Colonic mucosa (tissue), 4 donors: Measurements from ENCODE around the gene CST3. TPM values are rescaled to one million over a fixed set of nuclear protein-coding genes. Genes with fewer than 3 reads are reported as not detected.
"Not testable (repeated sequence)": the region's sequence is repeated elsewhere in the genome, so short reads cannot be mapped to it uniquely, and the experiment has no call there.

ENCODE experiments used
- DNase-seq: peaks from one replicate; pipeline ENCODE4 v3.0.0-alpha.2; 2020
- H3K27ac ChIP-seq: fragments of 200-600 bp; one replicate; pipeline ENCODE4 v1.8.0; 2021
- H3K27me3 ChIP-seq: fragments of 200-600 bp; one replicate; pipeline ENCODE4 v1.8.0; 2021
- H3K36me3 ChIP-seq: fragments of 200-600 bp; one replicate; pipeline ENCODE4 v1.8.0; 2021
- H3K4me1 ChIP-seq: fragments of 200-600 bp; one replicate; pipeline ENCODE4 v1.8.0; 2021; ENCODE audit warnings: mild to moderate bottlenecking
- H3K4me3 ChIP-seq: fragments of 200-600 bp; one replicate; pipeline ENCODE4 v1.8.0; 2021
- H3K9ac ChIP-seq, 2 donors: one replicate each; pipeline ENCODE4 v1.7.0; 2013; ENCODE audit warnings: control low read depth in 2 of 2, low read depth in 2 of 2, low read length in 2 of 2
- H3K9me3 ChIP-seq: fragments of 200-600 bp; one replicate; pipeline ENCODE4 v1.8.0; 2021
- CTCF ChIP-seq: fragments of 200-600 bp; IDR thresholded peaks from one replicate; pipeline ENCODE4 v1.8.0; 2022; ENCODE audit warnings: antibody characterized with exemption, mild to moderate bottlenecking
- intact Hi-C: fragments of 100-400 bp; cut with DNase I; formaldehyde crosslinking; loops from one replicate; pipeline ENCODE4 v1.14.1; 2022
- total RNA-seq, 2 donors: library from RNA; stranded (reverse); fragmentation: NEBNext Ultra II Directional in 1 of 2; extraction: Animal tissue kit (Norgen Biotek cat#: 25700) in 1 of 2; gene quantifications; one replicate each; pipeline ENCODE4 v1.2.1, GENCODE V29; 2021
- donor health status: healthy.
- donor health status: DM: no; HTN: no; CAD: no.
- donor health status: DM: no; HTN: no; CAD: no.

The CST3 gene
- total RNA-seq, 2 donors from 2014 or later = 606 to 666 TPM

- intact Hi-C loops = no loop called here
- Histone ChIP-seq H3K27ac (peak overlapping the region; percentile 96), H3K27me3 (no peaks in the 10 kb centered on the region), H3K4me1 (peaks cover 5% of the 10 kb centered on the region), H3K9me3 (no peaks in the 10 kb centered on the region), H3K4me3 (peak overlapping the region; percentile 95), H3K36me3 (no peaks in the 10 kb centered on the region), H3K9ac (peak overlapping the region; percentile 85 to 92)
- no peak for TF ChIP-seq CTCF
- DNase-seq = no peak
These were observed 1.4 kb downstream of the CST3 start for GRCh38 chr20:23636182-23636907.

GRCh38 chr20:23635768-23636090 is 2.0 kb downstream of the CST3 start:
- H3K4me3 ChIP-seq, H3K27ac ChIP-seq, H3K27me3 ChIP-seq, DNase-seq, H3K4me1 ChIP-seq, H3K36me3 ChIP-seq, intact Hi-C loops, H3K9me3 ChIP-seq, H3K9ac ChIP-seq: not testable (repeated sequence)

- intact Hi-C loops = no loop called here
- no peak overlapping the region for H3K27ac ChIP-seq
- H3K9ac ChIP-seq = no peak overlapping the region
- H3K9me3 ChIP-seq = no peaks in the 10 kb centered on the region
- no peak for DNase-seq
- no peak for TF ChIP-seq CTCF
- no peaks in the 10 kb centered on the region for H3K27me3 ChIP-seq
- H3K4me3 ChIP-seq = no peak overlapping the region
- peaks cover 5% of the 10 kb centered on the region for H3K4me1 ChIP-seq
- no peaks in the 10 kb centered on the region for H3K36me3 ChIP-seq
These were observed 2.6 kb downstream of the CST3 start for GRCh38 chr20:23634985-23635767.

GRCh38 chr20:23634044-23634801 is 3.5 kb downstream of the CST3 start:
- intact Hi-C loops = no loop called here
- H3K4me1 ChIP-seq = peaks cover 5% of the 10 kb centered on the region

GRCh38 chr20:23632711-23633573 is 4.8 kb downstream of the CST3 start:
- Histone ChIP-seq H3K27ac (no peak overlapping the region), H3K27me3 (no peaks in the 10 kb centered on the region), H3K4me3 (no peak overlapping the region), H3K9ac (no peak overlapping the region), H3K4me1 (peaks cover 5% of the 10 kb centered on the region), H3K36me3 (no peaks in the 10 kb centered on the region), H3K9me3 (no peaks in the 10 kb centered on the region)
- TF ChIP-seq CTCF = no peak
- intact Hi-C loops = no loop called here
- no peak for DNase-seq

More at GRCh38 chr20:23634044-23634801, 3.5 kb downstream of the CST3 start:
- no peaks in the 10 kb centered on the region for H3K36me3 ChIP-seq
- H3K27me3 ChIP-seq = no peaks in the 10 kb centered on the region
- no peaks in the 10 kb centered on the region for H3K9me3 ChIP-seq
- H3K27ac ChIP-seq = no peak overlapping the region
- H3K9ac ChIP-seq = no peak overlapping the region
- TF ChIP-seq CTCF = no peak
- no peak for DNase-seq
- no peak overlapping the region for H3K4me3 ChIP-seq
